Measurements from ENCODE around the gene CELSR1. TPM values are rescaled to one million over a fixed set of nuclear protein-coding genes. Genes with fewer than 3 reads are reported as not detected.

The CELSR1 gene
- total RNA-seq, 1 experiment from 2014 or later, result 37.6 TPM

DNA sequence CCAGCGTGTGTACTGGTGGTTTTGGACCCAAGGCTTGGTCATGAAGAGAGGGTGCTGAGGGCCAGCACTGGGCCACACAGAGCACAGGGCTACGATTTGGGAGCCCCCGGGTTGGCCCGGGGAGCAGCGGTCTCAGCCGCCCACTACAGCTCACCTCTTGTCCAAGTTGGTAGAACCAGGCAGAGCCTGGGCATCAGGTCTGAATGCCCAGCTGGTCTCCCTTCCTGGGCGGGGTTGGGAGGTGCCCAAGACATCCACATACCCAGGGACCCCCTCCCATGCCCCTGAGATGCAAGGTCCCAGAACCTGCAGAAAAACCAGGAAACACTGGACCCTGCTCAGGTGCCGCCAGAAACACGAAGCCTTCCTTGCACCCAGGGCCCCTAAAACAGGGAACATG is 18.0 kb downstream of the CELSR1 start:
- DNase-seq, result no peak
- H3F3A ChIP-seq (ENCODE audit: insufficient read depth, low read depth), result peaks cover 21% of the 10 kb centered on the region; the same call in 1 of the 2 replicates
- ChIA-PET POLR2A (ENCODE audit: unreplicated experiment) (no interaction called here), CTCF (no interaction called here)
- H2AFZ ChIP-seq, result no peak overlapping the region
- TF ChIP-seq CTCF (conservative IDR thresholded peaks at IDR 0.05), result no peak
- TF ChIP-seq EZH2 (IDR thresholded peaks at IDR 0.05; ENCODE audit: low read depth), result no peak
- no peaks in the 10 kb centered on the region for H4K20me1 ChIP-seq (ENCODE audit: insufficient read depth)
- H3K27me3 ChIP-seq (ENCODE audit: insufficient read depth, low read depth), result no peaks in the 10 kb centered on the region
- peaks cover 26% of the 10 kb centered on the region; the same call in 1 of the 2 replicates for H3K79me2 ChIP-seq (ENCODE audit: low read depth)
- peaks cover 15% of the 10 kb centered on the region for H3K4me1 ChIP-seq (replicated peaks; ENCODE audit: insufficient read depth)
- no peaks in the 10 kb centered on the region for H3K9me3 ChIP-seq (ENCODE audit: insufficient read depth, low read depth)
- no peaks in the 10 kb centered on the region for H3K9me2 ChIP-seq (ENCODE audit: insufficient read depth)
- H3K27ac ChIP-seq, result no peak overlapping the region
- H3K36me3 ChIP-seq (ENCODE audit: low read depth), result no peaks in the 10 kb centered on the region
- H3K4me2 ChIP-seq, result no peak overlapping the region
- intact Hi-C loops (cut with micrococcal nuclease; ENCODE audit: unreplicated experiment), result no loop called here
- H3K4me3 ChIP-seq, result no peak overlapping the region
- BruUV-seq (replicated peaks), result no TSS peak

GRCh38 chr22:46518542-46519325 is 18.7 kb downstream of the CELSR1 start:
- no peak for DNase-seq
- intact Hi-C loops (cut with micrococcal nuclease; ENCODE audit: unreplicated experiment), result no loop called here
- Histone ChIP-seq H3K9me2 (ENCODE audit: insufficient read depth) (no peaks in the 10 kb centered on the region), H3F3A (ENCODE audit: insufficient read depth, low read depth) (peaks cover 21% of the 10 kb centered on the region; the same call in 1 of the 2 replicates), H3K4me3 (no peak overlapping the region), H2AFZ (no peak overlapping the region), H4K20me1 (ENCODE audit: insufficient read depth) (no peaks in the 10 kb centered on the region), H3K27me3 (ENCODE audit: insufficient read depth, low read depth) (no peaks in the 10 kb centered on the region), H3K4me1 (replicated peaks; ENCODE audit: insufficient read depth) (peaks cover 21% of the 10 kb centered on the region), H3K79me2 (ENCODE audit: low read depth) (peaks cover 26% of the 10 kb centered on the region; the same call in 1 of the 2 replicates), H3K36me3 (ENCODE audit: low read depth) (no peaks in the 10 kb centered on the region), H3K4me2 (no peak overlapping the region), H3K9me3 (ENCODE audit: insufficient read depth, low read depth) (no peaks in the 10 kb centered on the region), H3K27ac (no peak overlapping the region)
- ChIA-PET POLR2A (ENCODE audit: unreplicated experiment) (no interaction called here), CTCF (interaction anchor here (0.7 kb wide), 1 partner anchor 53 kb away, joined by 7 read pairs; no protein-coding TSS in a partner anchor)
- TF ChIP-seq EZH2 (IDR thresholded peaks at IDR 0.05; ENCODE audit: low read depth) (no peak), CTCF (conservative IDR thresholded peaks at IDR 0.05) (no peak)
- BruUV-seq (replicated peaks), result no TSS peak

- Histone ChIP-seq H3F3A (ENCODE audit: insufficient read depth, low read depth) (peaks cover 21% of the 10 kb centered on the region; the same call in 1 of the 2 replicates), H3K27ac (no peak overlapping the region), H3K4me3 (no peak overlapping the region), H3K4me1 (replicated peaks; ENCODE audit: insufficient read depth) (peaks cover 21% of the 10 kb centered on the region), H2AFZ (no peak overlapping the region), H3K27me3 (ENCODE audit: insufficient read depth, low read depth) (no peaks in the 10 kb centered on the region), H3K9me3 (ENCODE audit: insufficient read depth, low read depth) (no peaks in the 10 kb centered on the region), H3K4me2 (no peak overlapping the region), H3K79me2 (ENCODE audit: low read depth) (peaks cover 33% of the 10 kb centered on the region; the same call in 1 of the 2 replicates), H3K9me2 (ENCODE audit: insufficient read depth) (no peaks in the 10 kb centered on the region), H3K36me3 (ENCODE audit: low read depth) (no peaks in the 10 kb centered on the region), H4K20me1 (ENCODE audit: insufficient read depth) (no peaks in the 10 kb centered on the region)
- POLR2A ChIA-PET (ENCODE audit: unreplicated experiment), result no interaction called here
- no peak for TF ChIP-seq EZH2 (IDR thresholded peaks at IDR 0.05; ENCODE audit: low read depth)
- no peak for TF ChIP-seq CTCF (conservative IDR thresholded peaks at IDR 0.05)
- DNase-seq, result no peak
- CTCF ChIA-PET, result no interaction called here
- intact Hi-C loops (cut with micrococcal nuclease; ENCODE audit: unreplicated experiment), result no loop called here
- no TSS peak for BruUV-seq (replicated peaks)
These were observed 19.4 kb downstream of the CELSR1 start for GRCh38 chr22:46518038-46518437.
